Fibroblast of lung (primary cell): ENCODE measurements around the gene CHCHD6. TPM values are rescaled to one million over a fixed set of nuclear protein-coding genes. Genes with fewer than 3 reads are reported as not detected.

Experiments used
- DNase-seq, 2 donors: peaks; one replicate each; pipeline versions ENCODE4 v3.0.0 to v3.0.0-alpha.2; 2010; ENCODE audit warnings: low read depth in 2 of 2
- H2AFZ ChIP-seq: 2 replicates; pipeline ENCODE4 v1.5.1; 2012; ENCODE audit warnings: low read length, control low read depth, inconsistent platforms
- H3K27ac ChIP-seq: 2 replicates; pipeline ENCODE4 v1.5.1; 2011; ENCODE audit warnings: low read length, control low read depth; ENCODE audit not compliant: insufficient read depth
- H3K27me3 ChIP-seq: 2 replicates; pipeline ENCODE4 v1.5.1; 2011; ENCODE audit warnings: mild to moderate bottlenecking, low read length; ENCODE audit not compliant: control insufficient read depth, insufficient read depth
- H3K36me3 ChIP-seq: 2 replicates; pipeline ENCODE4 v1.5.1; 2011; ENCODE audit warnings: low read length; ENCODE audit not compliant: control insufficient read depth, insufficient read depth
- H3K4me1 ChIP-seq: 2 replicates; pipeline ENCODE4 v1.5.1; 2011; ENCODE audit warnings: low read length; ENCODE audit not compliant: control insufficient read depth, insufficient read depth; ENCODE audit errors: extremely low read depth
- H3K4me2 ChIP-seq: 2 replicates; pipeline ENCODE4 v1.5.1; 2011; ENCODE audit warnings: low read length, control low read depth; ENCODE audit not compliant: insufficient read depth; ENCODE audit errors: extremely low read depth
- H3K4me3 ChIP-seq, 4 experiments: fragments of 200-600 bp in 1 of 4; sonication (generic) in 1 of 4; replicated peaks in 1 of 4; 2 replicates each; pipeline ENCODE4 v1.5.1; 2011 to 2016; ENCODE audit warnings: low read length in 4 of 4, low read depth in 3 of 4, mild to moderate bottlenecking in 3 of 4, control low read depth in 2 of 4, inconsistent platforms in 1 of 4, mixed read lengths in 1 of 4; ENCODE audit not compliant: insufficient read depth in 1 of 4; ENCODE audit errors: control extremely low read depth in 1 of 4
- H3K79me2 ChIP-seq: 2 replicates; pipeline ENCODE4 v1.5.1; 2012; ENCODE audit warnings: mild to moderate bottlenecking, low read length, inconsistent platforms; ENCODE audit not compliant: control insufficient read depth, insufficient read depth
- H3K9ac ChIP-seq: 2 replicates; pipeline ENCODE4 v1.5.1; 2011; ENCODE audit warnings: mild to moderate bottlenecking, low read length, control low read depth; ENCODE audit not compliant: insufficient read depth
- H3K9me3 ChIP-seq: 2 replicates; pipeline ENCODE4 v1.5.1; 2012; ENCODE audit warnings: low read depth, low read length; ENCODE audit not compliant: control insufficient read depth, insufficient read depth
- H4K20me1 ChIP-seq: 2 replicates; pipeline ENCODE4 v1.5.1; 2011; ENCODE audit warnings: low read length; ENCODE audit not compliant: control insufficient read depth, insufficient read depth; ENCODE audit errors: extremely low read depth
- EZH2 ChIP-seq: IDR thresholded peaks from 2 replicates; pipeline ENCODE4 v1.5.1; 2012; ENCODE audit warnings: low read length, control low read depth, mild to moderate bottlenecking; ENCODE audit errors: missing control alignments
- polyA plus RNA-seq, 2 donors: library from polyadenylated mRNA; depleted of rRNA in 1 of 2; stranded (reverse) in 1 of 2; unstranded in 1 of 2; fragments of >200 nt; gene quantifications; 2 replicates each; pipeline ENCODE4 v1.2.1, GENCODE V29; 2011 to 2012; ENCODE audit warnings: missing spikeins in 1 of 2
- total RNA-seq: library from RNA; depleted of rRNA; stranded (reverse); fragments of >200 nt; gene quantifications from 2 replicates; pipeline ENCODE4 v1.2.1, GENCODE V29; 2014
- TF ChIP-seq, protein P1 (sequence below), 2 donors: IDR thresholded peaks in 1 of 2; conservative IDR thresholded peaks in 1 of 2; 1 replicate in 1 of 2; 2 replicates in 1 of 2; pipeline ENCODE4 v1.5.1; 2011 to 2012; ENCODE audit warnings: low read length in 2 of 2, control low read depth in 1 of 2, inconsistent platforms in 1 of 2, low read depth in 1 of 2, mild to moderate bottlenecking in 1 of 2

CHCHD6 gene
- total and polyA plus RNA-seq, 2 donors (not counting 1 experiment from before 2014, with no cell fraction given): 9.5 to 11.1 TPM

- Histone ChIP-seq H3K79me2 (no peaks in the 10 kb centered on the region), H3K36me3 (no peaks in the 10 kb centered on the region), H4K20me1 (no peaks in the 10 kb centered on the region), H3K27me3 (no peaks in the 10 kb centered on the region), H3K4me3 (no peak overlapping the region), H2AFZ (no peak overlapping the region), H3K4me1 (no peaks in the 10 kb centered on the region), H3K9me3 (no peaks in the 10 kb centered on the region), H3K27ac (no peak overlapping the region), H3K9ac (no peak overlapping the region), H3K4me2 (no peak overlapping the region)
- DNase-seq: no peak
- no peak for TF ChIP-seq EZH2
- TF ChIP-seq, protein P1, sequence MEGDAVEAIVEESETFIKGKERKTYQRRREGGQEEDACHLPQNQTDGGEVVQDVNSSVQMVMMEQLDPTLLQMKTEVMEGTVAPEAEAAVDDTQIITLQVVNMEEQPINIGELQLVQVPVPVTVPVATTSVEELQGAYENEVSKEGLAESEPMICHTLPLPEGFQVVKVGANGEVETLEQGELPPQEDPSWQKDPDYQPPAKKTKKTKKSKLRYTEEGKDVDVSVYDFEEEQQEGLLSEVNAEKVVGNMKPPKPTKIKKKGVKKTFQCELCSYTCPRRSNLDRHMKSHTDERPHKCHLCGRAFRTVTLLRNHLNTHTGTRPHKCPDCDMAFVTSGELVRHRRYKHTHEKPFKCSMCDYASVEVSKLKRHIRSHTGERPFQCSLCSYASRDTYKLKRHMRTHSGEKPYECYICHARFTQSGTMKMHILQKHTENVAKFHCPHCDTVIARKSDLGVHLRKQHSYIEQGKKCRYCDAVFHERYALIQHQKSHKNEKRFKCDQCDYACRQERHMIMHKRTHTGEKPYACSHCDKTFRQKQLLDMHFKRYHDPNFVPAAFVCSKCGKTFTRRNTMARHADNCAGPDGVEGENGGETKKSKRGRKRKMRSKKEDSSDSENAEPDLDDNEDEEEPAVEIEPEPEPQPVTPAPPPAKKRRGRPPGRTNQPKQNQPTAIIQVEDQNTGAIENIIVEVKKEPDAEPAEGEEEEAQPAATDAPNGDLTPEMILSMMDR (conservative IDR thresholded peaks at IDR 0.05 in 1 of 2, IDR thresholded peaks at IDR 0.05 in 1 of 2; ENCODE audit: low read depth in 1 of 2, low read length in 2 of 2): no peak
These were observed 248.4 kb downstream of the CHCHD6 start for GRCh38 chr3:126952261-126952982.

- Histone ChIP-seq H3K4me1 (no peaks in the 10 kb centered on the region), H3K9me3 (no peaks in the 10 kb centered on the region), H3K36me3 (no peaks in the 10 kb centered on the region), H3K79me2 (no peaks in the 10 kb centered on the region), H2AFZ (no peak overlapping the region), H3K9ac (no peak overlapping the region), H3K27me3 (no peaks in the 10 kb centered on the region), H3K4me3 (no peak overlapping the region), H3K4me2 (no peak overlapping the region), H3K27ac (no peak overlapping the region), H4K20me1 (no peaks in the 10 kb centered on the region)
- TF ChIP-seq EZH2: no peak
- TF ChIP-seq, protein P1 (conservative IDR thresholded peaks at IDR 0.05 in 1 of 2, IDR thresholded peaks at IDR 0.05 in 1 of 2; ENCODE audit: low read depth in 1 of 2, low read length in 2 of 2): no peak
- DNase-seq: no peak
These were observed 249.1 kb downstream of the CHCHD6 start for GRCh38 chr3:126952983-126953660.

- Histone ChIP-seq H3K4me2 (no peak overlapping the region), H3K27me3 (no peaks in the 10 kb centered on the region), H3K9ac (no peak overlapping the region), H4K20me1 (no peaks in the 10 kb centered on the region), H3K4me3 (no peak overlapping the region), H3K27ac (no peak overlapping the region), H3K9me3 (no peaks in the 10 kb centered on the region), H3K79me2 (no peaks in the 10 kb centered on the region), H2AFZ (no peak overlapping the region), H3K4me1 (no peaks in the 10 kb centered on the region), H3K36me3 (no peaks in the 10 kb centered on the region)
- TF ChIP-seq, protein P1 (conservative IDR thresholded peaks at IDR 0.05 in 1 of 2, IDR thresholded peaks at IDR 0.05 in 1 of 2; ENCODE audit: low read depth in 1 of 2, low read length in 2 of 2): no peak
- no peak for TF ChIP-seq EZH2
- no peak for DNase-seq
These were observed 250.3 kb downstream of the CHCHD6 start for GRCh38 chr3:126954141-126954842.
